GM19043 (cell line): ENCODE measurements around the gene TDRD10.

ENCODE experiments used
- ATAC-seq: cut with Tn5 transposase; IDR thresholded peaks from one replicate; pipeline ENCODE4 v1.9.1; 2021; ENCODE audit warnings: low read depth; ENCODE audit not compliant: unreplicated experiment

TDRD10 gene

GRCh38 chr1:154550657-154551056 is 48.6 kb downstream of the TDRD10 start:
- ATAC-seq: no peak

GRCh38 chr1:154551474-154551873 is 49.5 kb downstream of the TDRD10 start:
- no peak for ATAC-seq

GRCh38 chr1:154552036-154552435 is 50.0 kb downstream of the TDRD10 start:
- no peak for ATAC-seq

GRCh38 chr1:154553056-154554030 is 51.3 kb downstream of the TDRD10 start:
- ATAC-seq: no peak

- no peak for ATAC-seq
These were observed 54.4 kb downstream of the TDRD10 start for GRCh38 chr1:154556422-154556821.

GRCh38 chr1:154557248-154557938 is 55.4 kb downstream of the TDRD10 start:
- no peak for ATAC-seq

- ATAC-seq: no peak
These were observed 56.1 kb downstream of the TDRD10 start, which contains the start of gene UBE2Q1 for GRCh38 chr1:154557939-154558719. UBE2Q1 (minus strand) TSS chr1:154558662; CDS start chr1:154558553, 109 bp downstream.

- ATAC-seq: peak; percentile 92
These were observed 56.9 kb downstream of the TDRD10 start for GRCh38 chr1:154558720-154559465.

- ATAC-seq: no peak
These were observed 57.5 kb downstream of the TDRD10 start for GRCh38 chr1:154559466-154560044.

- ATAC-seq: no peak
These were observed 63.9 kb downstream of the TDRD10 start for GRCh38 chr1:154565876-154566275.

GRCh38 chr1:154567386-154568156 is 65.6 kb downstream of the TDRD10 start, which contains the start of gene CHRNB2:
CHRNB2 (plus strand) TSS chr1:154567778; CDS start chr1:154568045, 267 bp downstream.
- no peak for ATAC-seq

- no peak for ATAC-seq
These were observed 66.3 kb downstream of the TDRD10 start for GRCh38 chr1:154568157-154568815.

- no peak for ATAC-seq
These were observed 69.4 kb downstream of the TDRD10 start for GRCh38 chr1:154571244-154571963.

GRCh38 chr1:154571964-154572288 is 69.9 kb downstream of the TDRD10 start:
- ATAC-seq: no peak

GRCh38 chr1:154572468-154573167 is 70.6 kb downstream of the TDRD10 start:
- no peak for ATAC-seq

GRCh38 chr1:154573168-154573510 is 71.1 kb downstream of the TDRD10 start:
- no peak for ATAC-seq

GRCh38 chr1:154574716-154575115 is 72.7 kb downstream of the TDRD10 start:
- no peak for ATAC-seq
